GM10266 (cell line): ENCODE results near the gene NOTCH4.
"Not testable (repeated sequence)": the region's sequence is repeated elsewhere in the genome, so short reads cannot be mapped to it uniquely, and the experiment has no call there.

ENCODE experiments used
- DNase-seq: peaks from one replicate; pipeline ENCODE4 v3.0.0; 2012; ENCODE audit errors: extremely low spot score
- TF ChIP-seq, protein P1 (sequence below): IDR thresholded peaks from 2 replicates; pipeline ENCODE4 v1.5.1; 2012; ENCODE audit warnings: mild to moderate bottlenecking, low read depth; ENCODE audit not compliant: control insufficient read depth, insufficient read depth; ENCODE audit errors: missing control alignments

Gene NOTCH4

GRCh38 chr6:32216998-32217397 is 6.9 kb downstream of the NOTCH4 start:
- TF ChIP-seq, protein P1, sequence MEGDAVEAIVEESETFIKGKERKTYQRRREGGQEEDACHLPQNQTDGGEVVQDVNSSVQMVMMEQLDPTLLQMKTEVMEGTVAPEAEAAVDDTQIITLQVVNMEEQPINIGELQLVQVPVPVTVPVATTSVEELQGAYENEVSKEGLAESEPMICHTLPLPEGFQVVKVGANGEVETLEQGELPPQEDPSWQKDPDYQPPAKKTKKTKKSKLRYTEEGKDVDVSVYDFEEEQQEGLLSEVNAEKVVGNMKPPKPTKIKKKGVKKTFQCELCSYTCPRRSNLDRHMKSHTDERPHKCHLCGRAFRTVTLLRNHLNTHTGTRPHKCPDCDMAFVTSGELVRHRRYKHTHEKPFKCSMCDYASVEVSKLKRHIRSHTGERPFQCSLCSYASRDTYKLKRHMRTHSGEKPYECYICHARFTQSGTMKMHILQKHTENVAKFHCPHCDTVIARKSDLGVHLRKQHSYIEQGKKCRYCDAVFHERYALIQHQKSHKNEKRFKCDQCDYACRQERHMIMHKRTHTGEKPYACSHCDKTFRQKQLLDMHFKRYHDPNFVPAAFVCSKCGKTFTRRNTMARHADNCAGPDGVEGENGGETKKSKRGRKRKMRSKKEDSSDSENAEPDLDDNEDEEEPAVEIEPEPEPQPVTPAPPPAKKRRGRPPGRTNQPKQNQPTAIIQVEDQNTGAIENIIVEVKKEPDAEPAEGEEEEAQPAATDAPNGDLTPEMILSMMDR: no peak
- DNase-seq: no peak

DNA sequence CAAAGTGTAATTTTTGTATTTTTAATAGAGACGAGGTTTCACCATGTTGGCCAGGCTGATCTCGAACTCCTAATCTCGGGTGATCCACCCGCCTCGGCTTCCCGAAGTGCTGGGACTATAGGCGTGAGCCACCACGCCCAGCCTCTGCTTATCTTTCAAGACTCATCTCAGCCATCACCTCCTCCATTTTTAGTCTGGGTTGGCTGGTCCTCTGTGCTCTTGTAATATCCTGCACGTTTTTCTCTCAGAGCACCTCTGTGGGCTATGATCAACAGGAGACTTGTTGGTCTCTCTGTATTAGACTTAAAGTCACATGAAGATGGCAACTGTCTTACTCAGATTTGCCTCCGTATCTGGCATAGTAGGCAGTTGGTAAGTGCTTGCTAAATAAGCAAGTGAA is 7.6 kb downstream of the NOTCH4 start:
- DNase-seq: no peak

DNA sequence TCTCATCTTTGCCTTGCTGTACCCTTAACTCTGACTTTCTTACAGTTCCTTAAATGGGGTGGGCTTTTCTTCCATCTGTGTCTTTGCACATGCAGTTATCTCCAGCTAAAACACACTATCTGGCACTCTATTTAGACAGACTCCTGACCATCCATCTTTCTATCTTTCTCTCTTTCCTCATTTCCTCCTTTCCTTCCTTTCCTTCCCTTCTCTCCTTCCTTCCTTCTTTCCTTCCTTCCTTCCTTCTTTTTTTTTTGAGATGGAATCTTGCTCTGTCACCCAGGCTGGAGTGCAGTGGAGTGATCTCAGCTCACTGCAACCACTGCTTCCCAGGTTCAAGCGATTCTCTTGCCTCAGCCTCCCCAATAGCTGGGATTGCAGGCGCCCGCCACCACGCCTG is 8.2 kb downstream of the NOTCH4 start:
- DNase-seq: no peak
- TF ChIP-seq, protein P1: no peak

More for the DNA sequence above, 7.6 kb downstream of the NOTCH4 start:
- TF ChIP-seq, protein P1: no peak

GRCh38 chr6:32214126-32214525 is 9.7 kb downstream of the NOTCH4 start:
- TF ChIP-seq, protein P1: no peak
- no peak for DNase-seq

- TF ChIP-seq, protein P1: no peak
- no peak for DNase-seq
These were observed 10.2 kb downstream of the NOTCH4 start for GRCh38 chr6:32213649-32214048.

DNA sequence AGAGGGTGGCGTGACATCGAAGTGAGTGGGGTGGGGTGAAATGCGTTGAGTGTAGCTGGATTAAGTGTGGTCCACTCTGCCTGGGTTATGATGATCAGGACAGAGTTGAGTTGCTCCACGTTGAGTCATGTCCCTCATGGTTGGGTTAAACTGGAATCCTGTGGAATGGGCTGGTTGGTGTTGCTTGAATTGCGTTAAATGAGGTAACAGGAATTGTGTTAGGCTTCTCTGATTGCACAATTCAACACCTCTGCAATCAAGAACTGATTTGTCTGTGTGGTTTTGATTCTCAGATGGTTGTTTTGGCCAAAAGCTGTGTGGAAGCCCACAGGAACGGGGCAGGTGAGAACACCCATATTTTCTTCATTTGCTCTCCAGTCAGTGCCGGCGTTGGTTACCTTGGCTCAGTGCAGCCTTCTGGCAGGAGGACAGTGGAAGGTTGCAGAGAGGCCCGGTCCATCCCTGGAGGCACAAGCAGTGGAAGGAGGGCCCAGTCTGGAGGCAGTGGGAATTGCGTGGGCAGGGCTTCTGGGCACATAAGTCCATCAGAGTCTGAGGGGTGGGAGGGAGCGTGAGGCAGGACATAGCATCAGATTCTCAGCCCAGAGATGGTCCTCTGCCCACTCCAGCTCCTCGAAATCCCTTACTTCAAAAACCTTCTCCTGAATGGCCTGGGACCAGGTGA is 11.6 kb downstream of the NOTCH4 start:
- no peak for DNase-seq
- TF ChIP-seq, protein P1: no peak

DNA sequence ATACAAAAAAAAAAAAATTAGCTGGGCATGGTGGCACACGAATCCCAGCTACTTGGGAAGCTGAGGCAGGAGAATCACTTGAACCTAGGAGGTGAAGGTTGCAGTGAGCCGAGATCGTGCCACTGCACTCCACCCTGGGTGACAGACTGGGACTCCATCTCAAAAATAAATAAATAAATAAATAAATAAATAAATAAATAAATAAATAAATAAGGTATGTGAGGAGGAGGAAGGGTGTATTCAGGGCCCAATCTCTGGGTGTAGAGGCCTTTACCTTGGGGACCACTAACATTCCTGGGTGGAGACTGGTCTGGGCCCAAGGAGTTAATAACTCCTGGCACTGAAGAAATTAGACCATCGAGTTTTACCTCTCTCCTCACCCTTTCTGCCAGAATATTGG is 12.4 kb downstream of the NOTCH4 start:
- DNase-seq: not testable (repeated sequence)

DNA sequence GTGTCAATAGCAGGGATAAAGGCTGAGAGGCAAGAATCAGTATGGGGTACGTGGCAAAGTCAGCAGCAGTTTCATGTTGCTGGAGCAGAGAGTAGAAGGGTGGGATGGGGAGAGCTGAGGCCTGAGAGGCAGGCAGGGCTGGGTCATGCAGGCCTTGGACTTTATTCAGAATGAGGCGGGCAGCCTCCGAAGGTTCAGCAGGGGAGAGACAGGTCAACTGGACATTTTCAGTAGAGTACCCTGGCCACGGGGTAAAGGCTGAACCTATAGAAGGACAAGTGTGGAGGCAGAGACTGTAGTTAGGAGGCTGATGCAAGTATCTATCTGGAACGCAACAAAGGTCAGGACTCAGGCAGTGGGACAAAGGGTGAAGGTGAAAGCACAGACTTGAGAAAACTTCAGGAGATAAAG is 13.7 kb downstream of the NOTCH4 start:
- no peak for DNase-seq
- TF ChIP-seq, protein P1: no peak
